ENCODE results near the gene ODAM.
"Not testable (repeated sequence)": the region's sequence is repeated elsewhere in the genome, so short reads cannot be mapped to it uniquely, and the experiment has no call there.

DNA sequence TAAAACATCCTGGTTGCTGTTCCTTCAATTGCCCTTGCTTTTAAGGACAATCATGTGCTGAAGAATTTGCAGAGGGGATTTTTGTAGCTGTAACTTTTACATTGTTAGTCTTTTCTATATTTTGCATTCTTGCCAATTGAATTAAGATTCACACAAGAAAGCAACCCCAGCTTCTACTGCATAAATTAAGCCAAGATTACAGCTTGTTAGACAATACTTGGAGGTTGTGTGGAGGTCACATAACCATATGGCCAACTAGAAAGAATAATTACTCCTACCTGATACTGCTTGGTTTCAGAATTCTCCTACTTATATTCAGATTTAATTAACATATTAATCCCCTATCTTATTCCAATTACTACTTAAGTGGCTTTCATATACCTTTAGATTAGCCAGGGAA, 26.3 kb downstream of the ODAM start:
- TF ChIP-seq POLR2A (IDR thresholded peaks at IDR 0.05) = not testable (repeated sequence)
- TF ChIP-seq, protein P1, sequence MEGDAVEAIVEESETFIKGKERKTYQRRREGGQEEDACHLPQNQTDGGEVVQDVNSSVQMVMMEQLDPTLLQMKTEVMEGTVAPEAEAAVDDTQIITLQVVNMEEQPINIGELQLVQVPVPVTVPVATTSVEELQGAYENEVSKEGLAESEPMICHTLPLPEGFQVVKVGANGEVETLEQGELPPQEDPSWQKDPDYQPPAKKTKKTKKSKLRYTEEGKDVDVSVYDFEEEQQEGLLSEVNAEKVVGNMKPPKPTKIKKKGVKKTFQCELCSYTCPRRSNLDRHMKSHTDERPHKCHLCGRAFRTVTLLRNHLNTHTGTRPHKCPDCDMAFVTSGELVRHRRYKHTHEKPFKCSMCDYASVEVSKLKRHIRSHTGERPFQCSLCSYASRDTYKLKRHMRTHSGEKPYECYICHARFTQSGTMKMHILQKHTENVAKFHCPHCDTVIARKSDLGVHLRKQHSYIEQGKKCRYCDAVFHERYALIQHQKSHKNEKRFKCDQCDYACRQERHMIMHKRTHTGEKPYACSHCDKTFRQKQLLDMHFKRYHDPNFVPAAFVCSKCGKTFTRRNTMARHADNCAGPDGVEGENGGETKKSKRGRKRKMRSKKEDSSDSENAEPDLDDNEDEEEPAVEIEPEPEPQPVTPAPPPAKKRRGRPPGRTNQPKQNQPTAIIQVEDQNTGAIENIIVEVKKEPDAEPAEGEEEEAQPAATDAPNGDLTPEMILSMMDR (IDR thresholded peaks at IDR 0.05) = not testable (repeated sequence)

Measured in body of pancreas (tissue), 4 donors.